Fibroblast of villous mesenchyme (primary cell): ENCODE measurements around the gene IGDCC3. TPM values are rescaled to one million over a fixed set of nuclear protein-coding genes. Genes with fewer than 3 reads are reported as not detected.

Source experiments
- DNase-seq: peaks from one replicate; pipeline ENCODE4 v3.0.0-alpha.2; 2010; ENCODE audit warnings: low read depth
- H3K4me3 ChIP-seq: 2 replicates; pipeline ENCODE4 v1.5.1; 2011; ENCODE audit warnings: low read depth, mild to moderate bottlenecking, low read length
- CTCF ChIP-seq: IDR thresholded peaks from 2 replicates; pipeline ENCODE4 v1.5.1; 2012; ENCODE audit warnings: low read depth, mild to moderate bottlenecking, low read length; ENCODE audit not compliant: insufficient read depth
- total RNA-seq: library from RNA; depleted of rRNA; stranded (reverse); fragments of >200 nt; gene quantifications from 2 replicates; pipeline ENCODE4 v1.2.3, GENCODE V29; 2012

The IGDCC3 gene
- total RNA-seq, 1 donor = under 0.01 TPM

- H3K4me3 ChIP-seq = peak overlapping the region; percentile 52
- peak; percentile 16 for DNase-seq
- no peak for TF ChIP-seq CTCF
Observed at GRCh38 chr15:65377105-65377975, 462 bp downstream of the IGDCC3 start.

- peak overlapping the region; percentile 52 for H3K4me3 ChIP-seq
- TF ChIP-seq CTCF = no peak
- DNase-seq = no peak
Observed at GRCh38 chr15:65376767-65377104, 1.1 kb downstream of the IGDCC3 start.

GRCh38 chr15:65375871-65376607, 1.8 kb downstream of the IGDCC3 start:
- H3K4me3 ChIP-seq = no peak overlapping the region
- no peak for TF ChIP-seq CTCF

GRCh38 chr15:65374821-65375401, 2.9 kb downstream of the IGDCC3 start:
- TF ChIP-seq CTCF = no peak
- H3K4me3 ChIP-seq = no peak overlapping the region
- DNase-seq = no peak

More at GRCh38 chr15:65375871-65376607, 1.8 kb downstream of the IGDCC3 start:
- no peak for DNase-seq

GRCh38 chr15:65374334-65374733, 3.5 kb downstream of the IGDCC3 start:
- H3K4me3 ChIP-seq = no peak overlapping the region
- no peak for DNase-seq
- TF ChIP-seq CTCF = no peak

GRCh38 chr15:65373163-65373651, 4.6 kb downstream of the IGDCC3 start:
- H3K4me3 ChIP-seq = no peak overlapping the region
- no peak for TF ChIP-seq CTCF
- no peak for DNase-seq
